Progenitor cell of endocrine pancreas (in vitro differentiated cells): ENCODE measurements around the gene SETBP1. TPM values are rescaled to one million over a fixed set of nuclear protein-coding genes. Genes with fewer than 3 reads are reported as not detected.

Source experiments
- DNase-seq: peaks from one replicate; pipeline ENCODE4 v3.0.0; 2021; ENCODE audit warnings: low spot score; ENCODE audit not compliant: unreplicated experiment
- H3K27ac Mint-ChIP-seq: 2 replicates; pipeline ENCODE4 v1.8.0; 2021; ENCODE audit warnings: mild to moderate bottlenecking, moderate library complexity, mixed read lengths
- H3K27me3 Mint-ChIP-seq: 2 replicates; pipeline ENCODE4 v1.8.0; 2021; ENCODE audit warnings: mixed read lengths
- H3K36me3 Mint-ChIP-seq: 2 replicates; pipeline ENCODE4 v1.8.0; 2022; ENCODE audit warnings: mixed read lengths; ENCODE audit not compliant: insufficient read depth
- H3K4me1 Mint-ChIP-seq: 2 replicates; pipeline ENCODE4 v1.8.0; 2021; ENCODE audit warnings: low read depth, mixed read lengths
- H3K4me3 Mint-ChIP-seq: 2 replicates; pipeline ENCODE4 v1.8.0; 2021; ENCODE audit warnings: low read depth, mild to moderate bottlenecking, moderate library complexity, mixed read lengths
- H3K9me3 Mint-ChIP-seq: 2 replicates; pipeline ENCODE4 v1.8.0; 2021; ENCODE audit warnings: low read depth, mixed read lengths
- CTCF ChIP-seq: fragments of 200-600 bp; sonication (generic); IDR thresholded peaks from one replicate; pipeline ENCODE4 v1.5.0; 2021; ENCODE audit warnings: antibody characterized with exemption, mild to moderate bottlenecking; ENCODE audit not compliant: unreplicated experiment
- total RNA-seq: library from RNA; stranded (reverse); gene quantifications from 2 replicates; pipeline ENCODE4 v1.2.1, GENCODE V29; 2021

SETBP1 gene
- total RNA-seq, 1 donor from 2014 or later = 30.8 TPM

- Mint-ChIP-seq H3K36me3 (peaks cover 1% of the 10 kb centered on the region), H3K27me3 (no peaks in the 10 kb centered on the region), H3K27ac (peak overlapping the region; percentile 40), H3K9me3 (no peaks in the 10 kb centered on the region), H3K4me3 (no peak overlapping the region), H3K4me1 (peaks cover 23% of the 10 kb centered on the region)
- no peak for DNase-seq
- no peak for TF ChIP-seq CTCF
These were observed 79.2 kb downstream of the SETBP1 start for GRCh38 chr18:44759925-44760342.

- Mint-ChIP-seq H3K27me3 (no peaks in the 10 kb centered on the region), H3K4me1 (peaks cover 33% of the 10 kb centered on the region), H3K9me3 (no peaks in the 10 kb centered on the region), H3K4me3 (no peak overlapping the region), H3K27ac (peak overlapping the region; percentile 22), H3K36me3 (peaks cover 1% of the 10 kb centered on the region)
- DNase-seq = no peak
- no peak for TF ChIP-seq CTCF
These were observed 81.1 kb downstream of the SETBP1 start for GRCh38 chr18:44761812-44762211.

- Mint-ChIP-seq H3K27me3 (no peaks in the 10 kb centered on the region), H3K4me3 (no peak overlapping the region), H3K36me3 (peaks cover 1% of the 10 kb centered on the region), H3K27ac (no peak overlapping the region), H3K9me3 (no peaks in the 10 kb centered on the region), H3K4me1 (peaks cover 33% of the 10 kb centered on the region)
- TF ChIP-seq CTCF = no peak
- no peak for DNase-seq
These were observed 82.6 kb downstream of the SETBP1 start for GRCh38 chr18:44763327-44763726.

GRCh38 chr18:44764863-44765262 lies 84.2 kb downstream of the SETBP1 start:
- H3K36me3 Mint-ChIP-seq = peaks cover 1% of the 10 kb centered on the region
- peaks cover 32% of the 10 kb centered on the region for H3K4me1 Mint-ChIP-seq
- no peak overlapping the region for H3K27ac Mint-ChIP-seq
- H3K4me3 Mint-ChIP-seq = no peak overlapping the region
- TF ChIP-seq CTCF = no peak
- no peak for DNase-seq
- H3K27me3 Mint-ChIP-seq = no peaks in the 10 kb centered on the region
- no peaks in the 10 kb centered on the region for H3K9me3 Mint-ChIP-seq

GRCh38 chr18:44765456-44765855 lies 84.8 kb downstream of the SETBP1 start:
- H3K9me3 Mint-ChIP-seq = no peaks in the 10 kb centered on the region

More at GRCh38 chr18:44765456-44765855, 84.8 kb downstream of the SETBP1 start:
- peaks cover 36% of the 10 kb centered on the region for H3K4me1 Mint-ChIP-seq
- TF ChIP-seq CTCF = no peak
- H3K27me3 Mint-ChIP-seq = no peaks in the 10 kb centered on the region
- peaks cover 1% of the 10 kb centered on the region for H3K36me3 Mint-ChIP-seq
- H3K4me3 Mint-ChIP-seq = no peak overlapping the region
- DNase-seq = no peak
- H3K27ac Mint-ChIP-seq = no peak overlapping the region
